Choroid plexus epithelial cell (primary cell): ENCODE measurements around the gene RBMS1.

Experiments used
- DNase-seq: peaks from one replicate; pipeline ENCODE4 v3.0.0-alpha.2; 2010; ENCODE audit warnings: low read depth
- H3K4me3 ChIP-seq: 2 replicates; pipeline ENCODE4 v1.5.1; 2011; ENCODE audit warnings: low read depth, mild to moderate bottlenecking, control low read depth, low read length, moderate library complexity
- CTCF ChIP-seq: conservative IDR thresholded peaks from 2 replicates; pipeline ENCODE4 v1.5.1; 2011; ENCODE audit warnings: low read depth, mild to moderate bottlenecking, control low read depth, inconsistent platforms, low read length, moderate library complexity

Gene RBMS1

GRCh38 chr2:160493227-160494028 lies at the start of gene RBMS1:
Gene RBMS1, minus strand, starts transcription at chr2:160493807. Its CDS starts 444 bp downstream, at chr2:160493363.
- DNase-seq, result peak; percentile 48
- no peak for TF ChIP-seq CTCF
- peak within 1 kb of the TSS; percentile 85 for H3K4me3 ChIP-seq

GRCh38 chr2:160541745-160542144 lies 48.1 kb upstream of the RBMS1 start:
- H3K4me3 ChIP-seq, result no peak overlapping the region
- DNase-seq, result no peak
- no peak for TF ChIP-seq CTCF

- no peak for DNase-seq
- no peak for TF ChIP-seq CTCF
- H3K4me3 ChIP-seq, result no peak overlapping the region
Measured at GRCh38 chr2:160538559-160539355, 45.1 kb upstream of the RBMS1 start.

GRCh38 chr2:160538115-160538514 lies 44.5 kb upstream of the RBMS1 start:
- no peak for DNase-seq
- no peak for TF ChIP-seq CTCF
- H3K4me3 ChIP-seq, result no peak overlapping the region

GRCh38 chr2:160534996-160535395 lies 41.4 kb upstream of the RBMS1 start:
- no peak for TF ChIP-seq CTCF
- peak; percentile 11 for DNase-seq
- no peak overlapping the region for H3K4me3 ChIP-seq

GRCh38 chr2:160534249-160534648 lies 40.6 kb upstream of the RBMS1 start:
- peak; percentile 21 for DNase-seq

More at GRCh38 chr2:160534249-160534648, 40.6 kb upstream of the RBMS1 start:
- no peak for TF ChIP-seq CTCF
- no peak overlapping the region for H3K4me3 ChIP-seq
